GM10248 (cell line): Measurements from ENCODE around the gene FILIP1.

ENCODE experiments used
- CTCF ChIA-PET: fragments of 300-600 bp; sonication (Branson Sonifier 250); formaldehyde crosslinking; extraction: SDS; loops from one replicate; lab custom pipeline; 2021; ENCODE audit warnings: antibody characterized with exemption; lab: Yijun Ruan, JAX
- POLR2A ChIA-PET: fragments of 350-650 bp; sonication (Branson Sonifier 250); formaldehyde crosslinking; extraction: SDS; loops from one replicate; lab custom pipeline; 2020; ENCODE audit warnings: antibody characterized with exemption; lab: Yijun Ruan, JAX
- DNase-seq: peaks from one replicate; pipeline ENCODE4 v3.0.0; 2012; ENCODE audit errors: extremely low spot score
- TF ChIP-seq, protein P1 (sequence below): IDR thresholded peaks from 2 replicates; pipeline ENCODE4 v1.5.1; 2012; ENCODE audit warnings: mild to moderate bottlenecking, low read depth; ENCODE audit errors: extremely low read depth, missing control alignments, control extremely low read depth

FILIP1 gene

DNA sequence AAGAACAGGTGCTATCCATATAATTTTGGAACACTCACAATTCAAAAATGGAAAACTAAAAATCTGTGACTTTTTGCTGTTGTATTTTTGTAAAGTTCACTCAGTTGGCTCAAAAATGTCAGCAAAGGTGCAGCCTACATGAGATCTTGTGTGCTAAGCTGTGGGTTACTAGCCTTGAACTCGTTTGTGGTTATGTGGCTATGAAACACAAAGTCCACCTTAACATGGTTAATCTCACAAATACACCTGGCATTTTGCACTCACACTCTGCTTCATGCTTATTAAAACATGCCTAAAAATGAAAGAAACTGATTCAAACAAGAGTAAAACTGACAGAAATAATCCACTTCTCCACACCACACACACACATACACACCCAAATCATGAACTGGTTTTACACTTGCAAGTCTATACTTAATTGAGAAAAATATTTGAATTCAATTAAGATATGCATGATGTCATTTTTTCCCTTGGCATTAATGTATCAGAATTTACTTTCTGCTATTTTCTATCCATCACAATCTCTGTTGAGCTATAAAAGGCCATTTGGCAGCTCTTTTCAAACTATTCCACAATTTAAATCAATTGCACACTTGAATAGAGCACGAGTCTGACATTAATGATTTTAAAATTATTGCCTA, 186.1 kb downstream of the FILIP1 start:
- POLR2A ChIA-PET = no interaction called here
- TF ChIP-seq, protein P1, sequence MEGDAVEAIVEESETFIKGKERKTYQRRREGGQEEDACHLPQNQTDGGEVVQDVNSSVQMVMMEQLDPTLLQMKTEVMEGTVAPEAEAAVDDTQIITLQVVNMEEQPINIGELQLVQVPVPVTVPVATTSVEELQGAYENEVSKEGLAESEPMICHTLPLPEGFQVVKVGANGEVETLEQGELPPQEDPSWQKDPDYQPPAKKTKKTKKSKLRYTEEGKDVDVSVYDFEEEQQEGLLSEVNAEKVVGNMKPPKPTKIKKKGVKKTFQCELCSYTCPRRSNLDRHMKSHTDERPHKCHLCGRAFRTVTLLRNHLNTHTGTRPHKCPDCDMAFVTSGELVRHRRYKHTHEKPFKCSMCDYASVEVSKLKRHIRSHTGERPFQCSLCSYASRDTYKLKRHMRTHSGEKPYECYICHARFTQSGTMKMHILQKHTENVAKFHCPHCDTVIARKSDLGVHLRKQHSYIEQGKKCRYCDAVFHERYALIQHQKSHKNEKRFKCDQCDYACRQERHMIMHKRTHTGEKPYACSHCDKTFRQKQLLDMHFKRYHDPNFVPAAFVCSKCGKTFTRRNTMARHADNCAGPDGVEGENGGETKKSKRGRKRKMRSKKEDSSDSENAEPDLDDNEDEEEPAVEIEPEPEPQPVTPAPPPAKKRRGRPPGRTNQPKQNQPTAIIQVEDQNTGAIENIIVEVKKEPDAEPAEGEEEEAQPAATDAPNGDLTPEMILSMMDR = no peak
- CTCF ChIA-PET = interaction anchor here (1.6 to 3.5 kb wide), 2 partner anchors 11 to 41 kb away, joined by 4 to 17 read pairs; no protein-coding TSS in a partner anchor
- no peak for DNase-seq

DNA sequence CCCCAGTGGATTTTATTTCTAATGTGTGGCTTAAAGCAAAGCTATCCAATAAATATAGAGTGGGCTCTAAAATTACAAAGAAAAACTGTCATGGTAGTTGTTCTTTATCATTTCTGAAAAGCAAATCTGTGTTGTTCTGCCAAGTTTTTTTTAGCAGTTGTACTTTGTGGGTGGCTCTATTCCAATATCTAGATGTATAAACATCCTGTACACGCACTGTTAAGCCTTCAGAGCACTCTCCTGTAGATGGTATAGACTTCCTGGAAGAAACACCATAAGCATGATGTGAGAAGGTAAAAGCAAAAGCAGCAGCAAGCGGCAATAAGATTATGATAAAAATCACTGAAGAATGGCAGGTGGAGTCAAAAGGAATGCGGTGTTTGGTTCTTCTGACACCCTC, 187.5 kb downstream of the FILIP1 start:
- CTCF ChIA-PET = interaction anchor here (1.3 to 3.5 kb wide), 5 partner anchors 9 to 222 kb away, joined by 3 to 17 read pairs (median 5); no protein-coding TSS in a partner anchor
- TF ChIP-seq, protein P1 = no peak
- POLR2A ChIA-PET = no interaction called here
- DNase-seq = no peak

DNA sequence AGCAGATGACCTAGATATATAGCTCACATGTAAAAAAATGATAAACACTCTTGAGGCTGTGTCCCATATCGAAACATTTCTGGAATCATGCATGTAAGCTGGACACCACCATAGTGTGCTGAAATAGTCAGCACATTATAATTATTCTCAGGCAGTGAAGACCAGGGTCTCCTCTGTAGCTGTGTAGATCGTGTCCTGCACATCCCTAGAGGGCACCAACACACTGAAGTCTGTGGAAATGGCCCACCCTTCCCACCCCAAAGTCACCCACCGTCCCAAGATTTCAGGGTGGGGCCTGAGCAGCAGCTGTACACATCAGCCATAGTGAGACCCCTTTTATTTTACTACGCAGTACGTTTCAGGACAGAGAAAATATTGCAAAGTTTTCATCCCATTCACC, 188.0 kb downstream of the FILIP1 start:
- POLR2A ChIA-PET = no interaction called here
- TF ChIP-seq, protein P1 = no peak
- no peak for DNase-seq
- CTCF ChIA-PET = interaction anchor here (0.9 to 3.5 kb wide), 9 partner anchors 9 to 224 kb away, joined by 3 to 17 read pairs (median 3); no protein-coding TSS in a partner anchor

DNA sequence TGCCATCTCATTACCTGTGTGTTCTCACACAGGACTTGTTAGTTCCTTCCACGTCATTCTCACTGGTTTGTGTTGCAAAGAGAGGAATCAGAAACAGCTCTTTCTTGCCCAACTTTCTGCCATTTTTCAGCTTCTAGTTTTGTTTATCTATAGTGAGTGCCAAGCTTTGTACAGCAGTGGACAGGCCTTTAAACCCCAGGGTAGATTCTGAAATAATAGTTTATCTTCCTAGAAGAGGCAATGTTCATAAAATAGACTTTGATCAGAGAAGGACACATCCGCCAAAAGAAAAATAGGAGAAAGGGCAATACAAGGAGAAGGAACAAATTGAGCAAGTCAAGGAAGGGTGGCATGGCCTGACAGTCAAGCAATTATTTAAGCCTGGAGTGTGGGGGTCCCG, 191.3 kb downstream of the FILIP1 start:
- ChIA-PET CTCF (interaction anchor here (1.1 to 2.9 kb wide), 3 partner anchors 30 to 225 kb away, joined by 3 to 15 read pairs (median 3); no protein-coding TSS in a partner anchor), POLR2A (no interaction called here)
- DNase-seq = no peak
- TF ChIP-seq, protein P1 = no peak

DNA sequence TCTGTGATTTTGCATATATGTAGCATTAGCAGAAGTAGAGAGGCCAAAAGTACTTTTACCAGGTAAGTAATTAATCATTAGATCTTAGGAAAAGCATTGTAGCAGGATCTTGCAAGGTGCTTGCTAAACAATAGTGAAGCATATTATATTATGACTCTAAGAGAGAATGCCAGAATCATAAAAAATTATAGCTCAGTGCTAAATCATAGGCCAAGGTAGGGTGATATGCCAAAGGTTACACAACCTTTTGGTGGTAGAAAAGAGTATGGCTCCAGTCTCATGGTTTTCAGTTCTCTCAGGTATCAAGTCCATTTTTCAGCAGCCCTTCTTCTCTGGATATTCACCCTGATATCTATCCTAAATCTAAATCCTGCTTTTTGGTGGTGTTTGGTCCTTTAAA, 192.1 kb downstream of the FILIP1 start:
- no peak for DNase-seq
- TF ChIP-seq, protein P1 = no peak
- ChIA-PET CTCF (interaction anchor here (1.4 to 2.9 kb wide), 3 partner anchors 12 to 226 kb away, joined by 3 to 15 read pairs (median 5); no protein-coding TSS in a partner anchor), POLR2A (no interaction called here)

DNA sequence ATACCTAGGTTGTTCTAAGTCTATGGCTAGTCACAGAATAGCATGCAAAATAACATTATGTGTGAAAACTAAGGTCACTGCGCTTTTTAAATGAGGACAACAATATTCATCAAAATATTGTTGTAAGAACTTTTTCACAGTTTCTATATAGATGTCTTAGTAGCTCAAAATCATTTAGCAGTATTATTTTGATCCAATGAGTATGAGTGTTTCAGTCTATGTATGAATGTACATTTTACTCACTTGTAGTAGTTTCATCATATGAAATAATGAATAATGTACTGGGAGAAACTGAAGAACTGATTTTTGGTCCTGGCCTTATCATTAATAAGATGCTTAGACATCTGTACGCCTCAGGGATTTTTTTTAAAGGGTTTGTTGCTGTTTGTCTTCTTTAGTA, 192.5 kb downstream of the FILIP1 start:
- TF ChIP-seq, protein P1 = no peak
- ChIA-PET CTCF (interaction anchor here (1.0 to 2.9 kb wide), 8 partner anchors 10 to 263 kb away, joined by 3 to 15 read pairs (median 4); no protein-coding TSS in a partner anchor), POLR2A (no interaction called here)
- DNase-seq = no peak
